SK-N-SH (cell line): ENCODE results near the gene GPX6. TPM values are rescaled to one million over a fixed set of nuclear protein-coding genes. Genes with fewer than 3 reads are reported as not detected.

Experiments
- CTCF ChIA-PET: fragments of 300-600, 350-600 bp; formaldehyde crosslinking; extraction: SDS; loops from one replicate; lab custom pipeline; 2021; lab: Yijun Ruan, JAX
- POLR2A ChIA-PET: fragments of 350-600 bp; sonication (Branson Sonifier 250); formaldehyde crosslinking; extraction: SDS; loops from one replicate; lab custom pipeline; 2020; ENCODE audit warnings: antibody characterized with exemption, inconsistent platforms; lab: Yijun Ruan, JAX
- DNase-seq: peaks from one replicate; pipeline ENCODE4 v3.0.0; 2012
- H2AFZ ChIP-seq: fragments of 200-600 bp; sonication (generic); 2 replicates; pipeline ENCODE4 v1.8.1; 2016; ENCODE audit warnings: antibody characterized with exemption, mild to moderate bottlenecking, low read depth
- H3F3A ChIP-seq: fragments of 200-600 bp; sonication (generic); replicated peaks from 2 replicates; pipeline ENCODE3; 2016; ENCODE audit warnings: antibody characterized with exemption, mild to moderate bottlenecking; ENCODE audit not compliant: insufficient read depth
- H3K27ac ChIP-seq, 2 experiments: fragments of 200-500 bp in 1 of 2; fragments of 200-600 bp in 1 of 2; sonication (Bioruptor generic) in 1 of 2; sonication (generic), shearing (Covaris generic) in 1 of 2; 2 replicates each; pipeline versions ENCODE4 v1.5.1 to v1.6.1; 2014 to 2016; ENCODE audit warnings: low read depth in 2 of 2, inconsistent platforms in 1 of 2, low read length in 1 of 2, mild to moderate bottlenecking in 1 of 2, mixed read lengths in 1 of 2
- H3K27me3 ChIP-seq: fragments of 200-600 bp; sonication (generic), shearing (Covaris generic); 2 replicates; pipeline ENCODE4 v1.6.1; 2016; ENCODE audit warnings: mixed run types; ENCODE audit not compliant: insufficient read depth
- H3K36me3 ChIP-seq, 2 experiments: fragments of 200-500 bp in 1 of 2; fragments of 200-600 bp in 1 of 2; sonication (Bioruptor generic) in 1 of 2; sonication (generic) in 1 of 2; replicated peaks in 1 of 2; 2 replicates each; pipeline versions ENCODE3 to v1.5.1; 2014 to 2016; ENCODE audit warnings: low read length in 1 of 2, mild to moderate bottlenecking in 1 of 2; ENCODE audit not compliant: insufficient read depth in 2 of 2, control insufficient read depth in 1 of 2
- H3K4me1 ChIP-seq, 2 experiments: fragments of 200-500 bp in 1 of 2; fragments of 200-600 bp in 1 of 2; sonication (Bioruptor generic) in 1 of 2; sonication (generic), shearing (Covaris generic) in 1 of 2; 2 replicates each; pipeline versions ENCODE4 v1.5.1 to v1.6.1; 2014 to 2016; ENCODE audit warnings: low read depth in 1 of 2, low read length in 1 of 2, mixed run types in 1 of 2; ENCODE audit not compliant: insufficient read depth in 2 of 2, control insufficient read depth in 1 of 2
- H3K4me2 ChIP-seq: fragments of 200-600 bp; sonication (generic), shearing (Covaris generic); 2 replicates; pipeline ENCODE4 v1.6.1; 2017; ENCODE audit warnings: mixed run types
- H3K4me3 ChIP-seq, 2 experiments: fragments of 200-500 bp in 1 of 2; fragments of 200-600 bp in 1 of 2; sonication (Bioruptor generic) in 1 of 2; sonication (generic), shearing (Covaris generic) in 1 of 2; 2 replicates each; pipeline versions ENCODE4 v1.5.1 to v1.8.1; 2014 to 2016; ENCODE audit warnings: low read depth in 2 of 2, inconsistent platforms in 1 of 2, low read length in 1 of 2, mild to moderate bottlenecking in 1 of 2, mixed read lengths in 1 of 2, moderate library complexity in 1 of 2
- H3K79me2 ChIP-seq: fragments of 200-600 bp; sonication (generic); 2 replicates; pipeline ENCODE4 v1.8.1; 2017; ENCODE audit warnings: mild to moderate bottlenecking; ENCODE audit not compliant: insufficient read depth
- H3K9ac ChIP-seq: fragments of 200-600 bp; sonication (generic); 2 replicates; pipeline ENCODE4 v1.6.1; 2017; ENCODE audit warnings: mixed run types
- H3K9me2 ChIP-seq: fragments of 200-600 bp; sonication (generic); 2 replicates; pipeline ENCODE4 v1.6.1; 2017; ENCODE audit warnings: mixed run types
- H3K9me3 ChIP-seq: fragments of 200-600 bp; sonication (generic); 2 replicates; pipeline ENCODE4 v1.6.1; 2017; ENCODE audit warnings: mixed run types, mild to moderate bottlenecking, moderate library complexity
- H4K20me1 ChIP-seq: fragments of 200-600 bp; sonication (generic); 2 replicates; pipeline ENCODE4 v1.6.1; 2017; ENCODE audit warnings: mild to moderate bottlenecking, mixed run types; ENCODE audit not compliant: insufficient read depth
- EP300 ChIP-seq, 2 experiments: IDR thresholded peaks; 2 replicates each; pipeline versions ENCODE4 v1.4.0 to v1.6.1; 2012; ENCODE audit warnings: borderline replicate concordance in 1 of 2, low read depth in 1 of 2, low read length in 1 of 2
- EZH2phosphoT487 ChIP-seq: fragments of 200-600 bp; sonication (generic); IDR thresholded peaks from 2 replicates; pipeline ENCODE4 v1.6.1; 2017; ENCODE audit warnings: low read depth, mixed run types, mild to moderate bottlenecking, antibody characterized with exemption, moderate library complexity, borderline replicate concordance
- FOSL2 ChIP-seq: IDR thresholded peaks from 2 replicates; pipeline ENCODE4 v1.4.0; 2012; ENCODE audit warnings: low read depth, mild to moderate bottlenecking, moderate library complexity, borderline replicate concordance
- FOXJ3 ChIP-seq: sonication (generic); formaldehyde crosslinking; IDR thresholded peaks from 2 replicates; pipeline ENCODE4 v1.5.1; 2020; ENCODE audit warnings: mild to moderate bottlenecking, missing genetic modification reagents
- GABPA ChIP-seq: IDR thresholded peaks from 2 replicates; pipeline ENCODE4 v1.4.0; 2012; ENCODE audit warnings: low read depth, mild to moderate bottlenecking
- MEF2A ChIP-seq: IDR thresholded peaks from 2 replicates; pipeline ENCODE4 v1.4.0; 2012; ENCODE audit warnings: low read depth, borderline replicate concordance
- NFIC ChIP-seq: IDR thresholded peaks from 2 replicates; pipeline ENCODE4 v1.4.0; 2012; ENCODE audit warnings: borderline replicate concordance
- POLR2AphosphoS5 ChIP-seq: IDR thresholded peaks from 2 replicates; pipeline ENCODE4 v1.6.1; 2012; ENCODE audit warnings: low read depth, low read length
- RAD21 ChIP-seq: IDR thresholded peaks from 2 replicates; pipeline ENCODE4 v1.6.1; 2012; ENCODE audit warnings: mild to moderate bottlenecking, low read length
- RFX5 ChIP-seq: IDR thresholded peaks from 2 replicates; pipeline ENCODE4 v1.6.1; 2012; ENCODE audit warnings: mild to moderate bottlenecking, improper control_type of control experiment, low read length
- RXRA ChIP-seq: IDR thresholded peaks from 2 replicates; pipeline ENCODE4 v1.4.0; 2012; ENCODE audit warnings: low read depth, mild to moderate bottlenecking, borderline replicate concordance
- SIN3A ChIP-seq: IDR thresholded peaks from 2 replicates; pipeline ENCODE4 v1.6.1; 2012; ENCODE audit warnings: low read depth, mild to moderate bottlenecking, low read length, moderate library complexity, borderline replicate concordance
- SMC3 ChIP-seq: IDR thresholded peaks from 2 replicates; pipeline ENCODE4 v1.6.1; 2012; ENCODE audit warnings: low read depth, low read length, improper control_type of control experiment
- TCF12 ChIP-seq: IDR thresholded peaks from 2 replicates; pipeline ENCODE4 v1.4.0; 2012
- TEAD4 ChIP-seq: IDR thresholded peaks from 2 replicates; pipeline ENCODE4 v1.4.0; 2012; ENCODE audit warnings: mild to moderate bottlenecking, borderline replicate concordance; ENCODE audit not compliant: insufficient read depth
- USF1 ChIP-seq: IDR thresholded peaks from 2 replicates; pipeline ENCODE4 v1.4.0; 2012; ENCODE audit warnings: low read depth, borderline replicate concordance
- WGBS: methylation state at CpG from one replicate; pipeline ENCODE4 v1.1.6; 2017; ENCODE audit warnings: low lambda C conversion rate; 5-methylcytosine and 5-hydroxymethylcytosine counted together
- polyA plus RNA-seq, 3 experiments: library from polyadenylated mRNA; depleted of rRNA; stranded (reverse); fragments of >200 nt; gene quantifications; 2 replicates each; pipeline ENCODE4 v1.2.3, GENCODE V29; 2012
- TF ChIP-seq, protein P1 (sequence below): IDR thresholded peaks from 2 replicates; pipeline ENCODE4 v1.4.0; 2012; ENCODE audit warnings: low read depth, borderline replicate concordance
- TF ChIP-seq, protein P2 (sequence below): IDR thresholded peaks from 2 replicates; pipeline ENCODE4 v1.6.1; 2012; ENCODE audit warnings: mild to moderate bottlenecking, low read depth, low read length, moderate library complexity

GPX6 gene
- polyA plus RNA-seq, 1 of the 3 experiments (the other 2 are of a cell fraction): not detected

- WGBS: 5% methylated on average over 12 of the region's 12 CpGs
- ChIA-PET CTCF (interaction anchor here (1.4 kb wide), 2 partner anchors 20 to 205 kb away, joined by 3 to 5 read pairs; no protein-coding TSS in a partner anchor), POLR2A (no interaction called here)
- Histone ChIP-seq H3K9me3 (no peaks in the 10 kb centered on the region), H3K27me3 (peaks cover 53% of the 10 kb centered on the region), H3K79me2 (no peaks in the 10 kb centered on the region), H3K4me3 (peak overlapping the region; percentile 35 to 36), H3K4me2 (peak overlapping the region; percentile 55; the same call in 1 of the 2 replicates), H3K9ac (no peak overlapping the region), H3K36me3 (no peaks in the 10 kb centered on the region), H3K4me1 (peaks cover 4 to 8% of the 10 kb centered on the region in 2 experiments; a peak in 1 of 4 replicates), H3K27ac (no peak overlapping the region), H3F3A (no peaks in the 10 kb centered on the region), H3K9me2 (no peaks in the 10 kb centered on the region), H4K20me1 (no peaks in the 10 kb centered on the region)
- no peak for DNase-seq
- no peak for TF ChIP-seq RFX5
- no peak for TF ChIP-seq TCF12
- no peak for TF ChIP-seq TEAD4
- TF ChIP-seq POLR2AphosphoS5: no peak
- no peak for TF ChIP-seq USF1
- no peak for TF ChIP-seq RXRA
- TF ChIP-seq, protein P1, sequence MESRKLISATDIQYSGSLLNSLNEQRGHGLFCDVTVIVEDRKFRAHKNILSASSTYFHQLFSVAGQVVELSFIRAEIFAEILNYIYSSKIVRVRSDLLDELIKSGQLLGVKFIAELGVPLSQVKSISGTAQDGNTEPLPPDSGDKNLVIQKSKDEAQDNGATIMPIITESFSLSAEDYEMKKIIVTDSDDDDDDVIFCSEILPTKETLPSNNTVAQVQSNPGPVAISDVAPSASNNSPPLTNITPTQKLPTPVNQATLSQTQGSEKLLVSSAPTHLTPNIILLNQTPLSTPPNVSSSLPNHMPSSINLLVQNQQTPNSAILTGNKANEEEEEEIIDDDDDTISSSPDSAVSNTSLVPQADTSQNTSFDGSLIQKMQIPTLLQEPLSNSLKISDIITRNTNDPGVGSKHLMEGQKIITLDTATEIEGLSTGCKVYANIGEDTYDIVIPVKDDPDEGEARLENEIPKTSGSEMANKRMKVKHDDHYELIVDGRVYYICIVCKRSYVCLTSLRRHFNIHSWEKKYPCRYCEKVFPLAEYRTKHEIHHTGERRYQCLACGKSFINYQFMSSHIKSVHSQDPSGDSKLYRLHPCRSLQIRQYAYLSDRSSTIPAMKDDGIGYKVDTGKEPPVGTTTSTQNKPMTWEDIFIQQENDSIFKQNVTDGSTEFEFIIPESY: no peak
- TF ChIP-seq MEF2A: no peak
- TF ChIP-seq EP300 (IDR thresholded peaks at IDR 0.05; ENCODE audit: borderline replicate concordance in 1 of 2, low read depth in 1 of 2, low read length in 1 of 2): no peak
- TF ChIP-seq EZH2phosphoT487: no peak; the same call in 1 of the 2 replicates
- TF ChIP-seq RAD21: no peak
- TF ChIP-seq GABPA: no peak
- TF ChIP-seq, protein P2, sequence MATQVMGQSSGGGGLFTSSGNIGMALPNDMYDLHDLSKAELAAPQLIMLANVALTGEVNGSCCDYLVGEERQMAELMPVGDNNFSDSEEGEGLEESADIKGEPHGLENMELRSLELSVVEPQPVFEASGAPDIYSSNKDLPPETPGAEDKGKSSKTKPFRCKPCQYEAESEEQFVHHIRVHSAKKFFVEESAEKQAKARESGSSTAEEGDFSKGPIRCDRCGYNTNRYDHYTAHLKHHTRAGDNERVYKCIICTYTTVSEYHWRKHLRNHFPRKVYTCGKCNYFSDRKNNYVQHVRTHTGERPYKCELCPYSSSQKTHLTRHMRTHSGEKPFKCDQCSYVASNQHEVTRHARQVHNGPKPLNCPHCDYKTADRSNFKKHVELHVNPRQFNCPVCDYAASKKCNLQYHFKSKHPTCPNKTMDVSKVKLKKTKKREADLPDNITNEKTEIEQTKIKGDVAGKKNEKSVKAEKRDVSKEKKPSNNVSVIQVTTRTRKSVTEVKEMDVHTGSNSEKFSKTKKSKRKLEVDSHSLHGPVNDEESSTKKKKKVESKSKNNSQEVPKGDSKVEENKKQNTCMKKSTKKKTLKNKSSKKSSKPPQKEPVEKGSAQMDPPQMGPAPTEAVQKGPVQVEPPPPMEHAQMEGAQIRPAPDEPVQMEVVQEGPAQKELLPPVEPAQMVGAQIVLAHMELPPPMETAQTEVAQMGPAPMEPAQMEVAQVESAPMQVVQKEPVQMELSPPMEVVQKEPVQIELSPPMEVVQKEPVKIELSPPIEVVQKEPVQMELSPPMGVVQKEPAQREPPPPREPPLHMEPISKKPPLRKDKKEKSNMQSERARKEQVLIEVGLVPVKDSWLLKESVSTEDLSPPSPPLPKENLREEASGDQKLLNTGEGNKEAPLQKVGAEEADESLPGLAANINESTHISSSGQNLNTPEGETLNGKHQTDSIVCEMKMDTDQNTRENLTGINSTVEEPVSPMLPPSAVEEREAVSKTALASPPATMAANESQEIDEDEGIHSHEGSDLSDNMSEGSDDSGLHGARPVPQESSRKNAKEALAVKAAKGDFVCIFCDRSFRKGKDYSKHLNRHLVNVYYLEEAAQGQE: no peak
- no peak for TF ChIP-seq FOSL2
- TF ChIP-seq SIN3A: no peak
- TF ChIP-seq NFIC: no peak
- no peak for TF ChIP-seq FOXJ3 (CRISPR knock-in tag)
- TF ChIP-seq SMC3: no peak
- TF ChIP-seq, all 33 proteins: peak for 0
- H2AFZ ChIP-seq: peak overlapping the region; percentile 41; the same call in 1 of the 2 replicates
These were observed 37.1 kb downstream of the GPX6 start for GRCh38 chr6:28478518-28478917.
